HG02798 (cell line): Measurements from ENCODE around the gene FASLG.

Experiments used
- ATAC-seq: cut with Tn5 transposase; IDR thresholded peaks from one replicate; pipeline ENCODE4 v1.9.1; 2021; ENCODE audit warnings: mild to moderate bottlenecking; ENCODE audit not compliant: unreplicated experiment, poor library complexity

Gene FASLG

GRCh38 chr1:172641492-172641891 lies 17.4 kb upstream of the FASLG start:
- no peak for ATAC-seq

GRCh38 chr1:172642970-172643369 lies 15.9 kb upstream of the FASLG start:
- ATAC-seq = no peak

- ATAC-seq = no peak
Measured at GRCh38 chr1:172646653-172647052, 12.2 kb upstream of the FASLG start.

GRCh38 chr1:172647110-172647564 lies 11.8 kb upstream of the FASLG start:
- ATAC-seq = no peak

GRCh38 chr1:172647987-172648386 lies 10.9 kb upstream of the FASLG start:
- no peak for ATAC-seq

GRCh38 chr1:172650474-172651193 lies 8.3 kb upstream of the FASLG start:
- ATAC-seq = no peak

GRCh38 chr1:172653015-172653709 lies 5.7 kb upstream of the FASLG start:
- no peak for ATAC-seq

GRCh38 chr1:172654535-172654934 lies 4.4 kb upstream of the FASLG start:
- ATAC-seq = no peak

GRCh38 chr1:172656576-172656975 lies 2.3 kb upstream of the FASLG start:
- no peak for ATAC-seq

GRCh38 chr1:172657586-172657985 lies 1.3 kb upstream of the FASLG start:
- ATAC-seq = no peak

GRCh38 chr1:172661107-172661506 lies 2.2 kb downstream of the FASLG start:
- ATAC-seq = no peak

GRCh38 chr1:172662464-172663109 lies 3.7 kb downstream of the FASLG start:
- peak; percentile 92 for ATAC-seq

GRCh38 chr1:172663732-172664131 lies 4.8 kb downstream of the FASLG start:
- ATAC-seq = no peak

GRCh38 chr1:172668097-172668496 lies 9.2 kb downstream of the FASLG start:
- ATAC-seq = no peak

GRCh38 chr1:172669011-172669410 lies 10.1 kb downstream of the FASLG start:
- no peak for ATAC-seq

- ATAC-seq = no peak
Measured at GRCh38 chr1:172670316-172670715, 11.4 kb downstream of the FASLG start.

- ATAC-seq = no peak
Measured at GRCh38 chr1:172670791-172671190, 11.9 kb downstream of the FASLG start.

GRCh38 chr1:172671591-172671990 lies 12.7 kb downstream of the FASLG start:
- ATAC-seq = no peak

GRCh38 chr1:172672720-172673119 lies 13.8 kb downstream of the FASLG start:
- ATAC-seq = no peak

GRCh38 chr1:172673761-172674160 lies 14.9 kb downstream of the FASLG start:
- no peak for ATAC-seq

GRCh38 chr1:172674831-172675613 lies 16.1 kb downstream of the FASLG start:
- no peak for ATAC-seq
